Measurements from ENCODE around the gene DNTTIP2. TPM values are rescaled to one million over a fixed set of nuclear protein-coding genes. Genes with fewer than 3 reads are reported as not detected.

The DNTTIP2 gene
- total and polyA plus RNA-seq, 9 of the 15 experiments (the other 6 are each of a cell fraction or from before 2014, with no cell fraction given) = 50.4 to 138 (median 97.0) TPM

DNA sequence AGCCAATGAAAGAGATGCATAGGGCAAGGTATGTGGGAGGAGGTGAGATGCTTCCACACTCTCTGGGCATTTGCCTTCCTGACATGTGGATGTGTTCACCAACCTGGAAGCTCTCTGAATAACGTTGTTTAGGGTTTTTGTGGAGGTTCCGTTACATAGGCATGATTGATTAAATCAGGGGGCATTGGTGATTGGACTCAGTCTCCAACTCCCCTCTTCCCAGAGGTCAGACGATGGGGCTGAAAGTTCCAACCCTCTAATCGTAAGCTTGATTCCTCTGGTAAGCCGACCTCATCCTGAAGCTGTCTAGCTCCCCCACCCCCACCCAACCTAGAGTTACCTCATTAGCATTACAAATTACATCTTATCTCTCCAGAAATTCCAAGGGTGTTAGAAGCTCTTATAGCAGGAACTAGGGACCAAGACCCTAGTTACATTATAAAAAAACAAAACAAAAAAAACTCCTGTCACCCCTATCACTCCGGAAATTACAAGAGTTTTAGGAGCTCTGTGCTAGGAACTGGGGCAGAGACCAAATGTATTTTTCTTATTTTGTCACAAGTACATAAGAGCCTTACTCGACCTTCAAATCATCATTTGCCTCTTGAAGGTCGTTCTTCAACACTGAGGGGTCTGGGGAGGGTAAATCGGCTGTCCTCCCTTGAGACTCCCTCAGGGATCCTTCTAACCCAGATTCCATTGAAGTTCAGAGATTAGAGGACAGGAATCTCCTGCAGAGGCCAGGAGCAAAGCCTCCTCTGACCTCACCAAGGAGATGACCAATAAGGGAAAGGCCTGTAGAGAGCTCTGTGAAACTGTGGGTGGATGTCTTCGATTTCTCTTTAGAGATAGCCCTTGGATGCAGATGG lies 58.2 kb downstream of the DNTTIP2 start:
- Histone ChIP-seq H3K27me3 (ENCODE audit: control insufficient read depth in 2 of 2, insufficient read depth in 2 of 2, low read length in 2 of 2) (peaks cover 14 to 19% of the 10 kb centered on the region in 2 experiments; a peak in 4 of 5 replicates), H3K79me2 (ENCODE audit: control insufficient read depth, insufficient read depth, low read length) (no peaks in the 10 kb centered on the region), H2AFZ (ENCODE audit: low read depth, low read length) (no peak overlapping the region), H3K4me3 (no peak overlapping the region), H4K20me1 (replicated peaks; ENCODE audit: control insufficient read depth, insufficient read depth, low read length) (no peaks in the 10 kb centered on the region), H3K9me1 (ENCODE audit: control insufficient read depth, insufficient read depth, low read length) (no peaks in the 10 kb centered on the region), H3K9ac (ENCODE audit: insufficient read depth in 1 of 2, low read depth in 2 of 2, low read length in 2 of 2) (no peak overlapping the region), H3K27ac (ENCODE audit: extremely low read depth, low read depth, low read length) (no peak overlapping the region), H3K4me2 (ENCODE audit: insufficient read depth, low read length) (no peak overlapping the region), H3K9me3 (replicated peaks; ENCODE audit: control insufficient read depth, insufficient read depth, low read depth, low read length) (no peaks in the 10 kb centered on the region; the same call in 1 of the 2 replicates), H3K4me1 (replicated peaks in 1 of 2; ENCODE audit: control insufficient read depth in 2 of 2, insufficient read depth in 2 of 2, low read length in 2 of 2) (peaks cover 0 to 8% of the 10 kb centered on the region in 2 experiments; a peak in 3 of 5 replicates), H3K36me3 (ENCODE audit: control insufficient read depth, insufficient read depth, low read length) (no peaks in the 10 kb centered on the region)
- CTCF ChIA-PET (ENCODE audit: low intra/inter-chr PET ratio) = interaction anchor here (0.5 kb wide), 1 partner anchor 650 kb away, joined by 3 read pairs; no protein-coding TSS in a partner anchor
- POLR2A ChIA-PET = interaction anchor here (0.5 to 0.6 kb wide), 2 partner anchors 58 to 475 kb away, joined by 3 to 4 read pairs; partner anchors contain the start of gene DR1
- ATAC-seq = no peak
- WGBS (ENCODE audit: insufficient coverage, low coverage, missing lambda C conversion rate) = under 1% methylated on average over 10 of the region's 10 CpGs
- in situ Hi-C loops (cut with MboI) = no loop called here
- no peak for FAIRE-seq
- TF ChIP-seq HDAC1 (IDR thresholded peaks at IDR 0.05) (no peak), STAT5B (CRISPR knock-in tag; IDR thresholded peaks at IDR 0.05) (no peak), NR2C1 (IDR thresholded peaks at IDR 0.05) (no peak), NR2C1 (tag; IDR thresholded peaks at IDR 0.05) (no peak)
- no peak for DNase-seq (ENCODE audit: extremely low read depth in 1 of 4, low spot score in 3 of 4)
- intact Hi-C loops (cut with micrococcal nuclease) = no loop called here
- no TSS peak for BruUV-seq (replicated peaks)

DNA sequence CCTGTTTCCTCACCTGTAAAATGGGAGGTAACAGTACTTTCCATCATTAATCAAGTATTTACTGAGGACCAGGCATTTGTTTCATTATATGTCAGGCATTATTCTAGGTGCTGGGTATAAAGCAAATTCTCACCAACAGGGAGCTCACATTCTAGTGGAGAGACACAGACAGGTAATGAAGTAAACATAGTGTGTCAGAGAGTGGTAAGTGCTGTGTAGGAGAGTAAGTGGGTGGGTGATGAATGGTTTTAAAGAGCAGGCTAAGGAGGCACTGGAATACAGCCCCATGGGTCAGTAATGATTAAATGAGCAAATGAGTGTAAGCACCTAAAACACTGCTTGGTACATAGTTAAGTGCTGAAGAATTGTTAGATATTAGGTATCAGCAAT lies 60.4 kb downstream of the DNTTIP2 start:
- Histone ChIP-seq H4K20me1 (replicated peaks; ENCODE audit: control insufficient read depth, insufficient read depth, low read length) (no peaks in the 10 kb centered on the region), H2AFZ (ENCODE audit: low read depth, low read length) (no peak overlapping the region), H3K4me2 (ENCODE audit: insufficient read depth, low read length) (no peak overlapping the region), H3K79me2 (ENCODE audit: control insufficient read depth, insufficient read depth, low read length) (no peaks in the 10 kb centered on the region), H3K9me1 (ENCODE audit: control insufficient read depth, insufficient read depth, low read length) (no peaks in the 10 kb centered on the region), H3K4me3 (no peak overlapping the region), H3K9ac (ENCODE audit: insufficient read depth in 1 of 2, low read depth in 2 of 2, low read length in 2 of 2) (no peak overlapping the region), H3K27ac (ENCODE audit: extremely low read depth, low read depth, low read length) (no peak overlapping the region), H3K36me3 (ENCODE audit: control insufficient read depth, insufficient read depth, low read length) (no peaks in the 10 kb centered on the region), H3K27me3 (ENCODE audit: control insufficient read depth in 2 of 2, insufficient read depth in 2 of 2, low read length in 2 of 2) (peaks cover 6 to 12% of the 10 kb centered on the region in 2 experiments; a peak in 4 of 5 replicates), H3K9me3 (replicated peaks; ENCODE audit: control insufficient read depth, insufficient read depth, low read depth, low read length) (no peaks in the 10 kb centered on the region; the same call in 1 of the 2 replicates), H3K4me1 (replicated peaks in 1 of 2; ENCODE audit: control insufficient read depth in 2 of 2, insufficient read depth in 2 of 2, low read length in 2 of 2) (peaks cover 0 to 15% of the 10 kb centered on the region in 2 experiments; a peak in 3 of 5 replicates)
- FAIRE-seq = no peak
- intact Hi-C loops (cut with micrococcal nuclease) (no loop called here), in situ Hi-C loops (cut with MboI) (loop anchor here (5.0 to 10.0 kb wide), 2 partner anchors 191 to 374 kb away; partner anchors contain the start of gene FNBP1L)
- no peak for ATAC-seq
- POLR2A ChIA-PET = interaction anchor here (0.9 kb wide), 1 partner anchor 24 kb away, joined by 5 read pairs; no protein-coding TSS in a partner anchor
- BruUV-seq (replicated peaks) = no TSS peak
- TF ChIP-seq ATF1 (CRISPR knock-in tag; IDR thresholded peaks at IDR 0.05) = no peak
- no peak for TF ChIP-seq ATF1 (tag; IDR thresholded peaks at IDR 0.05)
- TF ChIP-seq, protein P1, sequence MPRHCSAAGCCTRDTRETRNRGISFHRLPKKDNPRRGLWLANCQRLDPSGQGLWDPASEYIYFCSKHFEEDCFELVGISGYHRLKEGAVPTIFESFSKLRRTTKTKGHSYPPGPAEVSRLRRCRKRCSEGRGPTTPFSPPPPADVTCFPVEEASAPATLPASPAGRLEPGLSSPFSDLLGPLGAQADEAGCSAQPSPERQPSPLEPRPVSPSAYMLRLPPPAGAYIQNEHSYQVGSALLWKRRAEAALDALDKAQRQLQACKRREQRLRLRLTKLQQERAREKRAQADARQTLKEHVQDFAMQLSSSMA (CRISPR knock-in tag; IDR thresholded peaks at IDR 0.05) = no peak
- no peak for TF ChIP-seq WHSC1 (IDR thresholded peaks at IDR 0.05; ENCODE audit: low read length)
- no peak for TF ChIP-seq CBFA2T3 (IDR thresholded peaks at IDR 0.05)
- TF ChIP-seq SIN3B (IDR thresholded peaks at IDR 0.05; ENCODE audit: low read depth) = no peak
- TF ChIP-seq ZNF143 (CRISPR knock-in tag; IDR thresholded peaks at IDR 0.05) = no peak
- TF ChIP-seq PCBP1 (IDR thresholded peaks at IDR 0.05; ENCODE audit: low read depth, low read length, poor library complexity, severe bottlenecking) = no peak
- TF ChIP-seq KLF16 (IDR thresholded peaks at IDR 0.05) = no peak
- no peak for TF ChIP-seq FOXA1 (IDR thresholded peaks at IDR 0.05; ENCODE audit: borderline replicate concordance)
- TF ChIP-seq CREM (IDR thresholded peaks at IDR 0.05; ENCODE audit: low read depth) = no peak
- no peak for DNase-seq (ENCODE audit: extremely low read depth in 1 of 4, low spot score in 3 of 4)
- CTCF ChIA-PET (ENCODE audit: low intra/inter-chr PET ratio) = no interaction called here

Measured in K562 (cell line).